HepG2 (cell line): ENCODE results near the gene MZF1. TPM values are rescaled to one million over a fixed set of nuclear protein-coding genes. Genes with fewer than 3 reads are reported as not detected.

ENCODE experiments used
- FLYWCH1 ChIP-seq: sonication (generic); formaldehyde crosslinking; IDR thresholded peaks from 2 replicates; pipeline ENCODE4 v1.8.1; 2023; ENCODE audit warnings: mild to moderate bottlenecking, missing genetic modification reagents
- HDAC1 ChIP-seq: sonication (generic); formaldehyde crosslinking; IDR thresholded peaks from 2 replicates; pipeline ENCODE4 v1.5.1; 2020; ENCODE audit warnings: mild to moderate bottlenecking, missing genetic modification reagents
- MBNL3 ChIP-seq: fragments of 250-450 bp; sonication (Bioruptor Pico); conservative IDR thresholded peaks from 2 replicates; pipeline ENCODE4 v1.8.0; 2022; ENCODE audit warnings: mild to moderate bottlenecking, inconsistent platforms
- PCBP2 ChIP-seq: fragments of 200-400 bp; formaldehyde crosslinking; optimal IDR thresholded peaks from 2 replicates; pipeline ENCODE3; 2018; ENCODE audit warnings: low read length, low read depth; ENCODE audit not compliant: poor library complexity, severe bottlenecking
- RBFOX2 ChIP-seq: fragments of 200-400 bp; formaldehyde crosslinking; IDR thresholded peaks from 2 replicates; pipeline ENCODE4 v1.6.1; 2017; ENCODE audit warnings: low read depth, mild to moderate bottlenecking, low read length
- TBX2 ChIP-seq: sonication (generic); formaldehyde crosslinking; IDR thresholded peaks from 2 replicates; pipeline ENCODE4 v1.5.0; 2020; ENCODE audit warnings: missing genetic modification reagents, mild to moderate bottlenecking, borderline replicate concordance
- TOE1 ChIP-seq: sonication (generic); formaldehyde crosslinking; IDR thresholded peaks from 2 replicates; pipeline ENCODE4 v1.4.0; 2020; ENCODE audit warnings: mild to moderate bottlenecking, missing genetic modification reagents
- ZNF530 ChIP-seq: sonication (generic); formaldehyde crosslinking; IDR thresholded peaks from 2 replicates; pipeline ENCODE4 v1.5.0; 2020; ENCODE audit warnings: low read depth, mild to moderate bottlenecking, missing genetic modification reagents
- ZNF792 ChIP-seq: IDR thresholded peaks from 2 replicates; pipeline ENCODE4 v1.6.1; 2016
- ZNF850 ChIP-seq: sonication (generic); formaldehyde crosslinking; conservative IDR thresholded peaks from 2 replicates; pipeline ENCODE4 v1.9.0; 2021; ENCODE audit warnings: mild to moderate bottlenecking, missing genetic modification reagents
- ZSCAN25 ChIP-seq: sonication (generic); formaldehyde crosslinking; IDR thresholded peaks from 2 replicates; pipeline ENCODE4 v1.8.0; 2022; ENCODE audit warnings: mild to moderate bottlenecking, missing genetic modification reagents
- polyA plus RNA-seq, 8 experiments: library from polyadenylated mRNA; depleted of rRNA in 3 of 8; stranded (reverse) in 7 of 8; unstranded in 1 of 8; fragments of >200 nt; fragmentation: Illumina TruSeq in 4 of 8; extraction: Trizol in 4 of 8; gene quantifications; 2 replicates each; pipeline versions ENCODE4 v1.2.1 to v1.2.3, GENCODE V29; 2011 to 2016; ENCODE audit warnings: low read depth in 4 of 8, missing spikeins in 1 of 8, mixed read lengths in 1 of 8; ENCODE audit not compliant: insufficient read depth in 1 of 8
- total RNA-seq, 5 experiments: library from RNA; depleted of rRNA; stranded (reverse); fragments of >200 nt; fragmentation: Illumina TruSeq; extraction: Trizol; gene quantifications; 2 replicates each; pipeline ENCODE4 v1.2.3, GENCODE V29; 2016; ENCODE audit warnings: low read depth in 1 of 5
- TF ChIP-seq, protein P1 (sequence below): sonication (generic); formaldehyde crosslinking; conservative IDR thresholded peaks from 2 replicates; pipeline ENCODE4 v1.8.0; 2022; ENCODE audit warnings: low read depth, missing genetic modification reagents
- TF ChIP-seq, protein P2 (sequence below): IDR thresholded peaks from 2 replicates; pipeline ENCODE4 v1.6.1; 2016; ENCODE audit warnings: missing compliant biosample characterization, missing genetic modification reagents, borderline replicate concordance
- TF ChIP-seq, protein P3 (sequence below), 2 experiments: fragments of 450-650 bp in 1 of 2; sonication (generic) in 1 of 2; formaldehyde crosslinking in 1 of 2; IDR thresholded peaks; 2 replicates each; pipeline versions ENCODE4 v1.6.1 to v1.8.0; 2016 to 2022; ENCODE audit warnings: antibody characterized with exemption in 1 of 2, mild to moderate bottlenecking in 1 of 2, missing genetic modification reagents in 1 of 2
- TF ChIP-seq, protein P4 (sequence below): sonication (generic); formaldehyde crosslinking; conservative IDR thresholded peaks from 2 replicates; pipeline ENCODE4 v1.8.1; 2023; ENCODE audit warnings: missing genetic modification reagents

MZF1 gene
- total and polyA plus RNA-seq, 2 of the 13 experiments (the other 11 are each of a cell fraction or from before 2014, with no cell fraction given): 3.1 to 8.1 TPM

DNA sequence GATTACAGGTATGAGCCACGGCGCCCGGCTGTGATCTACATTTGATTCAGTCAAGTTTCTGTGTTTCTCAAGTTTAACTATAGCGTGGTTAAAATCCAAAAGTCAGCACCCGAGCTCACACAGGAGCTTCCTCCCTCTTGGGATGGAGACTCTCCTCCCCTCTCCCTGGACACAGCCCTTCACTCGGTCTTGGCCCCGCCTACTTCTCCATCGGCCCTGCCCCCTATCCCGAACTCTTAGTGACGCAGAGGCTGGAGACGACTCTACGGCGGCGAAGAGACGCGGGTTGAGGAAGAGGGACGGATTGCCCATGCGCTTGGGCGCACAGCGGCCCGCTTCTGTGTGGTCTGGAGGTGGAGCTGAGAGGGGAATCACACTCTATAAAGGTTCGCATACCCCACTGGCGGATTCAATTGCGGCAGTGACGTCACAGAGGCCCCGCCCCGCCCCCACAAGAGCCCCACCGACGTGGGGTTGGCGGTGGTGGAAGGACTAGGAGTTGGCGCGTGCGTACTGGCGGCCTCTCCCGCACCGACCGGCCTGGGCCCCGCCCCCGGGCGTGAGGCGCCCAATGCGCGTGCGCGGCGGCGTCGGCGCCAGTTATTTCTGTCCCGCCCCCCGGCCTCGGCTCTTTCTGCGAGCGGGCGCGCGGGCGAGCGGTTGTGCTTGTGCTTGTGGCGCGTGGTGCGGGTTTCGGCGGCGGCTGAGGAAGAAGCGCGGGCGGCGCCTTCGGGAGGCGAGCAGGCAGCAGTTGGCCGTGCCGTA is 29.1 kb downstream of the MZF1 start, which contains the start of gene TRIM28 (continued):
- TF ChIP-seq, protein P1, sequence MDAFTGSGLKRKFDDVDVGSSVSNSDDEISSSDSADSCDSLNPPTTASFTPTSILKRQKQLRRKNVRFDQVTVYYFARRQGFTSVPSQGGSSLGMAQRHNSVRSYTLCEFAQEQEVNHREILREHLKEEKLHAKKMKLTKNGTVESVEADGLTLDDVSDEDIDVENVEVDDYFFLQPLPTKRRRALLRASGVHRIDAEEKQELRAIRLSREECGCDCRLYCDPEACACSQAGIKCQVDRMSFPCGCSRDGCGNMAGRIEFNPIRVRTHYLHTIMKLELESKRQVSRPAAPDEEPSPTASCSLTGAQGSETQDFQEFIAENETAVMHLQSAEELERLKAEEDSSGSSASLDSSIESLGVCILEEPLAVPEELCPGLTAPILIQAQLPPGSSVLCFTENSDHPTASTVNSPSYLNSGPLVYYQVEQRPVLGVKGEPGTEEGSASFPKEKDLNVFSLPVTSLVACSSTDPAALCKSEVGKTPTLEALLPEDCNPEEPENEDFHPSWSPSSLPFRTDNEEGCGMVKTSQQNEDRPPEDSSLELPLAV: peak; percentile 40; the same call in 1 of the 2 replicates
- TF ChIP-seq FLYWCH1 (CRISPR knock-in tag) (no peak), TOE1 (CRISPR knock-in tag) (peak; percentile 54; the same call in 1 of the 2 replicates), TBX2 (CRISPR knock-in tag) (peak; percentile 16; the same call in 1 of the 2 replicates), HDAC1 (CRISPR knock-in tag) (peak; percentile 44), PCBP2 (no peak), RBFOX2 (peak; percentile 99), MBNL3 (no peak), ZNF530 (CRISPR knock-in tag) (no peak), ZNF850 (CRISPR knock-in tag) (no peak), ZSCAN25 (CRISPR knock-in tag) (no peak), ZNF792 (no peak; the same call in 1 of the 2 replicates)
- TF ChIP-seq, protein P2, sequence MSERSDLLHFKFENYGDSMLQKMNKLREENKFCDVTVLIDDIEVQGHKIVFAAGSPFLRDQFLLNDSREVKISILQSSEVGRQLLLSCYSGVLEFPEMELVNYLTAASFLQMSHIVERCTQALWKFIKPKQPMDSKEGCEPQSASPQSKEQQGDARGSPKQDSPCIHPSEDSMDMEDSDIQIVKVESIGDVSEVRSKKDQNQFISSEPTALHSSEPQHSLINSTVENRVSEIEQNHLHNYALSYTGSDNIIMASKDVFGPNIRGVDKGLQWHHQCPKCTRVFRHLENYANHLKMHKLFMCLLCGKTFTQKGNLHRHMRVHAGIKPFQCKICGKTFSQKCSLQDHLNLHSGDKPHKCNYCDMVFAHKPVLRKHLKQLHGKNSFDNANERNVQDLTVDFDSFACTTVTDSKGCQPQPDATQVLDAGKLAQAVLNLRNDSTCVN (CRISPR knock-in tag): no peak
- TF ChIP-seq, protein P3, sequence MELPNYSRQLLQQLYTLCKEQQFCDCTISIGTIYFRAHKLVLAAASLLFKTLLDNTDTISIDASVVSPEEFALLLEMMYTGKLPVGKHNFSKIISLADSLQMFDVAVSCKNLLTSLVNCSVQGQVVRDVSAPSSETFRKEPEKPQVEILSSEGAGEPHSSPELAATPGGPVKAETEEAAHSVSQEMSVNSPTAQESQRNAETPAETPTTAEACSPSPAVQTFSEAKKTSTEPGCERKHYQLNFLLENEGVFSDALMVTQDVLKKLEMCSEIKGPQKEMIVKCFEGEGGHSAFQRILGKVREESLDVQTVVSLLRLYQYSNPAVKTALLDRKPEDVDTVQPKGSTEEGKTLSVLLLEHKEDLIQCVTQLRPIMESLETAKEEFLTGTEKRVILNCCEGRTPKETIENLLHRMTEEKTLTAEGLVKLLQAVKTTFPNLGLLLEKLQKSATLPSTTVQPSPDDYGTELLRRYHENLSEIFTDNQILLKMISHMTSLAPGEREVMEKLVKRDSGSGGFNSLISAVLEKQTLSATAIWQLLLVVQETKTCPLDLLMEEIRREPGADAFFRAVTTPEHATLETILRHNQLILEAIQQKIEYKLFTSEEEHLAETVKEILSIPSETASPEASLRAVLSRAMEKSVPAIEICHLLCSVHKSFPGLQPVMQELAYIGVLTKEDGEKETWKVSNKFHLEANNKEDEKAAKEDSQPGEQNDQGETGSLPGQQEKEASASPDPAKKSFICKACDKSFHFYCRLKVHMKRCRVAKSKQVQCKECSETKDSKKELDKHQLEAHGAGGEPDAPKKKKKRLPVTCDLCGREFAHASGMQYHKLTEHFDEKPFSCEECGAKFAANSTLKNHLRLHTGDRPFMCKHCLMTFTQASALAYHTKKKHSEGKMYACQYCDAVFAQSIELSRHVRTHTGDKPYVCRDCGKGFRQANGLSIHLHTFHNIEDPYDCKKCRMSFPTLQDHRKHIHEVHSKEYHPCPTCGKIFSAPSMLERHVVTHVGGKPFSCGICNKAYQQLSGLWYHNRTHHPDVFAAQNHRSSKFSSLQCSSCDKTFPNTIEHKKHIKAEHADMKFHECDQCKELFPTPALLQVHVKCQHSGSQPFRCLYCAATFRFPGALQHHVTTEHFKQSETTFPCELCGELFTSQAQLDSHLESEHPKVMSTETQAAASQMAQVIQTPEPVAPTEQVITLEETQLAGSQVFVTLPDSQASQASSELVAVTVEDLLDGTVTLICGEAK (IDR thresholded peaks at IDR 0.05): no peak
- TF ChIP-seq, protein P3 (CRISPR knock-in tag; IDR thresholded peaks at IDR 0.05): peak; percentile 26; the same call in 1 of the 2 replicates
- TF ChIP-seq, protein P4, sequence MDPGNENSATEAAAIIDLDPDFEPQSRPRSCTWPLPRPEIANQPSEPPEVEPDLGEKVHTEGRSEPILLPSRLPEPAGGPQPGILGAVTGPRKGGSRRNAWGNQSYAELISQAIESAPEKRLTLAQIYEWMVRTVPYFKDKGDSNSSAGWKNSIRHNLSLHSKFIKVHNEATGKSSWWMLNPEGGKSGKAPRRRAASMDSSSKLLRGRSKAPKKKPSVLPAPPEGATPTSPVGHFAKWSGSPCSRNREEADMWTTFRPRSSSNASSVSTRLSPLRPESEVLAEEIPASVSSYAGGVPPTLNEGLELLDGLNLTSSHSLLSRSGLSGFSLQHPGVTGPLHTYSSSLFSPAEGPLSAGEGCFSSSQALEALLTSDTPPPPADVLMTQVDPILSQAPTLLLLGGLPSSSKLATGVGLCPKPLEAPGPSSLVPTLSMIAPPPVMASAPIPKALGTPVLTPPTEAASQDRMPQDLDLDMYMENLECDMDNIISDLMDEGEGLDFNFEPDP (CRISPR knock-in tag): no peak
